Upper lobe of left lung (tissue), 6 donors: Measurements from ENCODE around the gene ANKS1A. TPM values are rescaled to one million over a fixed set of nuclear protein-coding genes. Genes with fewer than 3 reads are reported as not detected.

Experiments
- ATAC-seq, 2 donors: fragments of 200-7000 bp; cut with Tn5 transposase; one replicate each; pipeline ENCODE4 v1.9.1; 2022; ENCODE audit warnings: mild to moderate bottlenecking in 2 of 2, moderate library complexity in 2 of 2; ENCODE audit not compliant: low FRiP score in 2 of 2
- DNase-seq, 2 donors: peaks; one replicate each; pipeline ENCODE4 v3.0.0-alpha.2; 2019 to 2020
- H3K27ac ChIP-seq, 4 donors: fragments of 200-600 bp; sonication (generic); one replicate each; pipeline ENCODE4 v1.5.1; 2016 to 2019
- H3K27me3 ChIP-seq, 4 donors: fragments of 200-600 bp; sonication (generic); one replicate each; pipeline ENCODE4 v1.5.1; 2017 to 2019
- H3K36me3 ChIP-seq, 4 donors: fragments of 200-600 bp; sonication (generic); one replicate each; pipeline ENCODE4 v1.5.1; 2016 to 2019
- H3K4me1 ChIP-seq, 4 donors: fragments of 200-600 bp; sonication (generic); one replicate each; pipeline ENCODE4 v1.5.1; 2018 to 2019
- H3K4me3 ChIP-seq, 4 donors: fragments of 200-600 bp; sonication (generic); one replicate each; pipeline ENCODE4 v1.5.1; 2017 to 2019; ENCODE audit warnings: mild to moderate bottlenecking in 2 of 4, moderate library complexity in 1 of 4
- H3K9me3 ChIP-seq, 4 donors: fragments of 200-600 bp; sonication (generic); one replicate each; pipeline ENCODE4 v1.5.1; 2018 to 2019
- CTCF ChIP-seq, 6 experiments: fragments of 450-650 bp in 4 of 6; fragments of 200-600 bp in 2 of 6; sonication (generic) in 2 of 6; IDR thresholded peaks; one replicate each; pipeline ENCODE4 v1.5.1; 2016 to 2019; ENCODE audit warnings: antibody characterized with exemption in 6 of 6
- EP300 ChIP-seq, 4 donors: sonication (generic); formaldehyde crosslinking; IDR thresholded peaks; one replicate each; pipeline ENCODE4 v1.5.1; 2017; ENCODE audit warnings: antibody characterized with exemption in 4 of 4, control low read depth in 2 of 4
- POLR2A ChIP-seq, 4 donors: fragments of 450-650 bp; IDR thresholded peaks; one replicate each; pipeline ENCODE4 v1.5.1; 2016 to 2017; ENCODE audit warnings: antibody characterized with exemption in 4 of 4, mild to moderate bottlenecking in 2 of 4
- POLR2AphosphoS5 ChIP-seq, 2 donors: sonication (generic); formaldehyde crosslinking; IDR thresholded peaks; one replicate each; pipeline ENCODE4 v1.5.1; 2017; ENCODE audit warnings: antibody characterized with exemption in 2 of 2
- whole genome bisulfite sequencing, 2 donors: methylation state at CpG; one replicate each; pipeline ENCODE4 v1.1.5; 2017 to 2018; 5-methylcytosine and 5-hydroxymethylcytosine counted together
- total RNA-seq, 6 donors: library from RNA; depleted of rRNA in 4 of 6; stranded (reverse); fragments of >200 nt in 4 of 6; gene quantifications; one replicate each; pipeline versions ENCODE4 v1.1.0 to v1.2.1, GENCODE V29; 2016 to 2021
- donor health status: DM: no; HTN: no; CAD: no; lungs with moderate emphysema.
- donor health status: DM: no; HTN: yes; CAD: no; lungs with severe emphysema.

ANKS1A gene
- total RNA-seq, 6 donors from 2014 or later = 47.2 to 85.3 (median 53.5) TPM

GRCh38 chr6:35082733-35083403, 193.8 kb downstream of the ANKS1A start:
- H3K4me1 ChIP-seq = peaks cover 9 to 26% (median 14%) of the 10 kb centered on the region in 4 donors
- peak overlapping the region in 2 of 4 donors; percentile 51 to 76 for H3K27ac ChIP-seq
- no peak overlapping the region for H3K4me3 ChIP-seq
- peaks cover 33 to 100% (median 99%) of the 10 kb centered on the region in 4 donors for H3K36me3 ChIP-seq
- H3K27me3 ChIP-seq = no peaks in the 10 kb centered on the region
- WGBS, 2 donors = 88 to 98% methylated on average over 9 to 11 of the region's 13 CpGs
- DNase-seq (peak in 1 of 2 donors; percentile 14), ATAC-seq (no peak)
- TF ChIP-seq EP300 (IDR thresholded peaks at IDR 0.05) (no peak), CTCF (IDR thresholded peaks at IDR 0.05) (no peak), POLR2A (IDR thresholded peaks at IDR 0.05) (no peak), POLR2AphosphoS5 (IDR thresholded peaks at IDR 0.05) (no peak)
- no peaks in the 10 kb centered on the region for H3K9me3 ChIP-seq

- ATAC-seq (no peak), DNase-seq (no peak)
- 90 to 91% methylated on average over 9 of the region's 9 CpGs for WGBS, 2 donors
- peaks cover 9 to 33% (median 20%) of the 10 kb centered on the region in 4 donors for H3K4me1 ChIP-seq
- TF ChIP-seq POLR2A (IDR thresholded peaks at IDR 0.05) (no peak), CTCF (IDR thresholded peaks at IDR 0.05) (no peak), EP300 (IDR thresholded peaks at IDR 0.05) (no peak), POLR2AphosphoS5 (IDR thresholded peaks at IDR 0.05) (no peak)
- H3K27me3 ChIP-seq = no peaks in the 10 kb centered on the region
- H3K27ac ChIP-seq = no peak overlapping the region
- no peak overlapping the region for H3K4me3 ChIP-seq
- peaks cover 32 to 100% (median 99%) of the 10 kb centered on the region in 4 donors for H3K36me3 ChIP-seq
- H3K9me3 ChIP-seq = no peaks in the 10 kb centered on the region
Measured at GRCh38 chr6:35083507-35083906, 194.5 kb downstream of the ANKS1A start.

GRCh38 chr6:35084041-35084491, 195.0 kb downstream of the ANKS1A start:
- 83 to 94% methylated on average over 14 of the region's 14 CpGs for whole genome bisulfite sequencing, 2 donors
- no peak overlapping the region for H3K27ac ChIP-seq

GRCh38 chr6:35084511-35085203, 195.6 kb downstream of the ANKS1A start:
- WGBS, 2 donors = 80 to 95% methylated on average over 9 to 11 of the region's 12 CpGs
- TF ChIP-seq CTCF (IDR thresholded peaks at IDR 0.05) (no peak), POLR2AphosphoS5 (IDR thresholded peaks at IDR 0.05) (no peak), EP300 (IDR thresholded peaks at IDR 0.05) (no peak), POLR2A (IDR thresholded peaks at IDR 0.05) (no peak)
- no peak for ATAC-seq
- Histone ChIP-seq H3K27ac (no peak overlapping the region), H3K4me1 (peaks cover 14 to 38% (median 23%) of the 10 kb centered on the region in 4 donors), H3K9me3 (no peaks in the 10 kb centered on the region), H3K4me3 (no peak overlapping the region), H3K36me3 (peaks cover 25 to 100% (median 97%) of the 10 kb centered on the region in 4 donors), H3K27me3 (no peaks in the 10 kb centered on the region)
- DNase-seq = no peak

More at GRCh38 chr6:35084041-35084491, 195.0 kb downstream of the ANKS1A start:
- H3K4me1 ChIP-seq = peaks cover 9 to 38% (median 21%) of the 10 kb centered on the region in 4 donors
- no peak for DNase-seq
- H3K9me3 ChIP-seq = no peaks in the 10 kb centered on the region
- no peaks in the 10 kb centered on the region for H3K27me3 ChIP-seq
- H3K4me3 ChIP-seq = no peak overlapping the region
- TF ChIP-seq POLR2A (IDR thresholded peaks at IDR 0.05) (no peak), CTCF (IDR thresholded peaks at IDR 0.05) (no peak), POLR2AphosphoS5 (IDR thresholded peaks at IDR 0.05) (no peak), EP300 (IDR thresholded peaks at IDR 0.05) (no peak)
- no peak for ATAC-seq
- H3K36me3 ChIP-seq = peaks cover 27 to 100% (median 99%) of the 10 kb centered on the region in 4 donors
